IgD-negative memory B cell (primary cell): ENCODE results near the gene TRPM2. TPM values are rescaled to one million over a fixed set of nuclear protein-coding genes. Genes with fewer than 3 reads are reported as not detected.

Source experiments
- H3K27ac Mint-ChIP-seq, 3 donors: one replicate each; pipeline ENCODE4 v1.8.0; 2020 to 2022; ENCODE audit warnings: mild to moderate bottlenecking in 3 of 3, mixed read lengths in 3 of 3, moderate library complexity in 1 of 3
- H3K27me3 Mint-ChIP-seq: one replicate; pipeline ENCODE4 v1.8.0; 2021; ENCODE audit warnings: mixed read lengths
- H3K36me3 Mint-ChIP-seq: one replicate; pipeline ENCODE4 v1.8.0; 2020; ENCODE audit warnings: mild to moderate bottlenecking, mixed read lengths
- H3K4me1 Mint-ChIP-seq, 3 donors: one replicate each; pipeline ENCODE4 v1.8.0; 2020 to 2022; ENCODE audit warnings: mixed read lengths in 3 of 3, mild to moderate bottlenecking in 1 of 3
- H3K4me3 Mint-ChIP-seq, 4 donors: one replicate each; pipeline ENCODE4 v1.8.0; 2020 to 2022; ENCODE audit warnings: mild to moderate bottlenecking in 4 of 4, mixed read lengths in 4 of 4, moderate library complexity in 3 of 4
- H3K9me3 Mint-ChIP-seq, 3 donors: one replicate each; pipeline ENCODE4 v1.8.0; 2020 to 2021; ENCODE audit warnings: mixed read lengths in 3 of 3, mild to moderate bottlenecking in 1 of 3
- polyA plus RNA-seq: library from polyadenylated mRNA; unstranded; fragments of 300-500 nt; fragmentation: Illumina TruSeq; gene quantifications from one replicate; pipeline ENCODE4 v1.2.3, GENCODE V29; 2021

The TRPM2 gene
- polyA plus RNA-seq: 5.1 TPM

DNA sequence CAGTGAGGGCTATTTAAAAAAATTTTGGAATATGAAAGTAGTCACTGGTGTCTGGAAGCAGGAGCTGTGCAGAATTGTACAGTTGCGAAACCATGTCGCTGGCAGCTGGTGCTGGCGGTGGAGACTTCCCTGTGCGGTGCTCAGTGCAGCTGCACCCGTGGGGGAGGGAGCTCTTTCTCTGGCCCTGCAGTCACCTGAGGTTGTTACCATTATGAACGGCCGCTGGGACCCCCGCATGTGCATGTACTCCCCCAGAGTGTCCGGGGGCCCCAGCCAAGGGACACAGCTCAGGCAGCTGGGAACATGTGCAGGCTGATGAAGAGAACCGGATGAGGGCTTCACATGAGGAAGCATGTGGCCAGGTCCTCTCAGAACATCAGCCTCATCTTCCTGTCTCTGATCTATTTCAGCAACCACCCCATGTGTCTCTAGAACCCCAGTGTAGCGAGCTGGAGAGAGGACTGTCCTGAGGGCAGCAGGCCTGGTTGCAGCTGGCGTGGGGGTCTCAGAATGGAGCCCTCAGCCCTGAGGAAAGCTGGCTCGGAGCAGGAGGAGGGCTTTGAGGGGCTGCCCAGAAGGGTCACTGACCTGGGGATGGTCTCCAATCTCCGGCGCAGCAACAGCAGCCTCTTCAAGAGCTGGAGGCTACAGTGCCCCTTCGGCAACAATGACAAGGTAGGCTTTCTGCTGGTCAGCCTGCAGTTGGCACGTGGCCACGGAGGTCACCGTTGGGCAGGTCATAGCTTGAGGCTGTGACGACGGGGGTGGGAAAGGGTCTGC is at the start of gene TRPM2:
TSS of gene TRPM2 (plus strand) at position 431 of the 780 bp plus-strand sequence. CDS start at position 511, 80 bp downstream.
- H3K27ac Mint-ChIP-seq: peak within 1 kb of the TSS; percentile 43 to 84 (median 61)
- peaks cover 29 to 39% (median 35%) of the 10 kb centered on the region in 3 donors for H3K4me1 Mint-ChIP-seq

DNA sequence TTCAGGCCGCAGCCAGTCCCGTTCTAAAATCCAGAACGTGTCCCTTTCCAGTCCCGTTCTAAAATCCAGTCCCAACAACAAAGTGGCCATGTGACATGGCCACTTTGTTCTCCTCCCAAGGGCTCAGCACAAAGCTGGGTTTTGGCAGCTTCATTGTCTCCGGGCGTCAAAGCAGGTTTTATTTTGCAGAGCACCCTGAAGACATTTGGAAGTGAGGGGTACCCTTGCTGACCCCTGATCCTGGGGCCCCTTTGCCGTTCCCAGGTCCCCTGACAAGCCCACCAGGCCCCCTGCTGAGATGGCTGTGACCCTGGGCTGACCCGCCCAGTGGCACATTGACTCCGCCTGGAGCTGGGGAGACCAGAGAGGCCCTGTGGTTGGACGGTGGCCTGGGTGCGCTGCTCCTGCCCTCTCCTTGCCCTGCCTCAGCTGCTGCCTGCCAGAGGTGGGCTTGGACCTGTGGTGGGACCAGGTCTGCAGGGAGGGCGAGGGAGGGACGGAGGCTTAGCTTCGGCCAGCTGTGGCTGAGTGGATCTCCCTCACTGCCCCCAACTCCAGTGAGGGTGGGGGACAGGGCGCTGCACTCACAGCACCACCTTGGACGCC is 49.3 kb upstream of the TRPM2 start:
- peak overlapping the region in 1 of 3 donors; percentile 86 for H3K27ac Mint-ChIP-seq
- peaks cover 1% of the 10 kb centered on the region for H3K27me3 Mint-ChIP-seq
- H3K36me3 Mint-ChIP-seq: no peaks in the 10 kb centered on the region
- peak overlapping the region in 1 of 4 donors; percentile 82 for H3K4me3 Mint-ChIP-seq
- H3K4me1 Mint-ChIP-seq: peaks cover 10 to 34% (median 34%) of the 10 kb centered on the region in 3 donors
- H3K9me3 Mint-ChIP-seq: no peaks in the 10 kb centered on the region

More for the DNA sequence above, at the start of gene TRPM2:
- H3K27me3 Mint-ChIP-seq: peaks cover 13% of the 10 kb centered on the region
- peak within 1 kb of the TSS; percentile 69 to 91 (median 86) for H3K4me3 Mint-ChIP-seq
- H3K36me3 Mint-ChIP-seq: peaks cover 4% of the 10 kb centered on the region
- H3K9me3 Mint-ChIP-seq: no peaks in the 10 kb centered on the region

DNA sequence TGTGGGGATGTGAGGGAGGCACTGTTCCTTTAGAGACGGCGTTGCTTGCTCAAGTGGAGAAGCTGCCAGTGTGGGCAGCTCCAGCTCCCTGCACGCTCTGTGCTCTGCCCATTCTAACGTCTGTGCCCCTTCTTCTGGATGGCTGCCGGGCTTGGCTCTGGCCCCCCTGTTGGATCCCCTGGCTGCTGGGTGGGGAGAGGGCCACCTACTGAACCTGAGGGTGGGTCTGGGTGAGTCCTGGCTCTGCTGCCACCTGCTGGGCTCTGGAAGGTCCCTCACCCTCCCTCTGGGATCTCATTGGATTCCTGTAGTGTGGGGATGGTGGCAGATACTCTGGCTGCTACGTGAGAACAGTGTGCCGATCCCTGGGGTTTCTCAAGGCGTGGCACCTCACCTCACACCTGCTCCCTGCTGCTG is 48.5 kb upstream of the TRPM2 start:
- peaks cover 6 to 31% (median 31%) of the 10 kb centered on the region in 3 donors for H3K4me1 Mint-ChIP-seq
- peak overlapping the region in 2 of 4 donors; percentile 52 to 84 for H3K4me3 Mint-ChIP-seq
- no peaks in the 10 kb centered on the region for H3K9me3 Mint-ChIP-seq

DNA sequence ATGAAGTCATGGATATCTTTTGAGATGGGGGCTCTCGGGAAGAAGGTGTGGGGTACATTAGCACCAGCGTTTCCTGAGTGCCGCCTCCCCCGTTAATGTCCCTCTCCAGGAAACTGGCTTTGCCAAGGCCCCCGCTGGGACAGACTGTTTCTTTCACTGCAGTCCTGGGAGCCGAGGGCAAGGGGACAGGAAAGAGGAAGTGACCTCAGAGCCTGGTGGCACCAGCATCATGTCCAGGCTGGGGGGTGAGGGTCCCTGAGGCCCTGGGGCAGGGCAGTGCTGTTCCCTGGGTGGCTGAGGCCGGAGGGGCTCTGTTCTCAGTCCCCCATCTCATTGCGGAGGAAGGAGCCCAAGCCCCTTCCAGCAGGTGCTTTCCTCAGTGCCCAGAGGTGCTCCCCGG is 47.7 kb upstream of the TRPM2 start:
- Mint-ChIP-seq H3K4me1 (peaks cover 6 to 31% (median 30%) of the 10 kb centered on the region in 3 donors), H3K4me3 (no peak overlapping the region)

More for the DNA sequence above, 48.5 kb upstream of the TRPM2 start:
- Mint-ChIP-seq H3K27ac (peak overlapping the region in 2 of 3 donors; percentile 25 to 70), H3K27me3 (peaks cover 1% of the 10 kb centered on the region), H3K36me3 (no peaks in the 10 kb centered on the region)

DNA sequence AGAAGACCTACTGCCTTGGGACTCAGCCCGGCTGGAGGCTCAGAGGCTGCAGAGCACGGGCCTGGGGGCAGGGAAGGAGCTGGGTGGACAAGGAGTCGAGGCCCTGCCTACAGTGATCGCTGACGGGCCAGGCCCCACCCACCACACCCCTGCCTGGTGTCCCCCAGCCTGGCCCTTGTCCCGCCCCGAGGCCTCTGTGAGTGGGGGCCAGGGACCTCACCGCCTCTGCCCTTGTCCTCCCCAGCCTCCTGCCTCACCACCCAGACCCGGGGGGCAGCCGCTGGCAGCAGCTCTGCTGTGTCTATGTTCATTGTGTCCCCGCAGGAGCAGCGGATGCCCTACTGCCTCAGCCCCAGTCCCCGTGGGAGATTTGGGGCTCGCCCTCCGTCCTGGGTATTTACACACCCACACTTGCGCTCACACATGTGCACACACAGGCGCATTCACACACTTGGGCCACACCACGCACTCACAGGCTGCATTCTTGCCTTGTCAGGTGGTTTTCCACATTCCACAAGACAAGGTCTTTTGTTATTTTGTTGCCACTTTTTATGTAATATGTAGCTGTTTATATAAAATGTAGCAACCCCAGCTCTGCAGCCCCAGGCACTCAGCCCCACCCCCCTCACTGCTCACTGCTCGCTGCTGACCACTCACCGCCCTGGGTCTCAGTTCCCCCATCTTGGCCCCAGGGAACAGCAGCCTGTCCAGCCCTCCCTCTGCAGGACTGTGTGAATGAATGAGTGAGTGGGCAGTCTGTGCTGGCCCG is 46.3 kb upstream of the TRPM2 start:
- peaks cover 6 to 21% (median 20%) of the 10 kb centered on the region in 3 donors for H3K4me1 Mint-ChIP-seq
- H3K27ac Mint-ChIP-seq: peak overlapping the region in 2 of 3 donors; percentile 67 to 82
- peaks cover 5% of the 10 kb centered on the region for H3K36me3 Mint-ChIP-seq
- H3K27me3 Mint-ChIP-seq: no peaks in the 10 kb centered on the region
- H3K9me3 Mint-ChIP-seq: no peaks in the 10 kb centered on the region
- no peak overlapping the region for H3K4me3 Mint-ChIP-seq

More for the DNA sequence above, 47.7 kb upstream of the TRPM2 start:
- H3K9me3 Mint-ChIP-seq: no peaks in the 10 kb centered on the region
- peak overlapping the region in 1 of 3 donors; percentile 16 for H3K27ac Mint-ChIP-seq
- no peaks in the 10 kb centered on the region for H3K36me3 Mint-ChIP-seq
- peaks cover 1% of the 10 kb centered on the region for H3K27me3 Mint-ChIP-seq

DNA sequence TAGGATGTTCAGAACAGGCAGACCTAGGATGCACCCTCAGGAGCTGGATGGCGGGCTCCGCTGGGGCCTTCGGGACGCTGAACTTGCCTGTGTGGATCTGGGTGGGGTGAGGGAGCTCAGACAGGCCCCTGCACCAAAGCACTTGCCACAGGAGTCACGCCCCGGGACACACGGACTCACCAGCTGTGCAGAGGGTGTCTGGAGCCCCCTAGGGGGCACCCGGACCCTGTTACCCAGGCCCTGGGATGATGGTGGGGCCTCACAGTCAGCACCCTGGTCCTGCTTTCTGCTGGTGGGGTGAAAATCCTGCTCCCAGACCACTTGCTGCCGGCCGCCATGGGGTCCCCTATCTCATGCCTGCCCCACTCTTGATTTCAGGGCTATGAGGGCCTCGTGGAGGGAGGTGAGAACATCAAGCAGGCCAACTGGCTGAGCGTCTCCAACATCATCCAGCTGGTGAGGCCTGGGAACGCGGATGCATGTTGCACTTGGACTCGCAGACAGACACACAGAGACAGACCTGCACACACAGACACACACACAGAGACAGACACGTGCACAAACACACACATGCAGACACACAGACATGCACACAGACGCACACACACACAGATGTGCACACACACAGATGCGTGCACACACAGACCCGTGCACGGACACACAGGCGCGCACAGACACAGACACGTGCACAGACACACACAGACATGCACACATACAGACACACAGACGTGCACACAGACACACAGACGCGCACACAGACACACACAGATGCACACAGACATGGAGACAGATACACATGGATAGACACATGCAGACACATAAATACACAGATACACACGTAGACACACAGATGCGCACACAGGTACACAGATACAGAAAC is 42.6 kb upstream of the TRPM2 start:
- peaks cover 5% of the 10 kb centered on the region for H3K36me3 Mint-ChIP-seq
- H3K27ac Mint-ChIP-seq: peak overlapping the region in 1 of 3 donors; percentile 29
- peaks cover 0 to 3% (median 3%) of the 10 kb centered on the region in 3 donors for H3K4me1 Mint-ChIP-seq
- H3K9me3 Mint-ChIP-seq: no peaks in the 10 kb centered on the region
- H3K27me3 Mint-ChIP-seq: no peaks in the 10 kb centered on the region
- peak overlapping the region in 1 of 4 donors; percentile 16 for H3K4me3 Mint-ChIP-seq

DNA sequence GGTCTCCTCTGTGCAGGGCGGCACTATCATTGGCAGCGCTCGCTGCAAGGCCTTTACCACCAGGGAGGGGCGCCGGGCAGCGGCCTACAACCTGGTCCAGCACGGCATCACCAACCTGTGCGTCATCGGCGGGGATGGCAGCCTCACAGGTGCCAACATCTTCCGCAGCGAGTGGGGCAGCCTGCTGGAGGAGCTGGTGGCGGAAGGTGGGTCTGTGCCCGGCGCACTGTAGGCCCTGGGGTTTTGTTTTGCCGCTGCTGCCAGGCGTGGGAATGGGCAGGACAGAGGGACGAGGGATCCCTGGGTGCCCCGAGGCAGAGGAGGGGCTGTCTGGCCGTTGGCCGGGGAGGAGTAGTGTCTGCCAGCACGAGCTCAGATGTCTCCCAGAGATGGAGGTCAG is 41.3 kb upstream of the TRPM2 start:
- H3K27ac Mint-ChIP-seq: peak overlapping the region in 1 of 3 donors; percentile 67

DNA sequence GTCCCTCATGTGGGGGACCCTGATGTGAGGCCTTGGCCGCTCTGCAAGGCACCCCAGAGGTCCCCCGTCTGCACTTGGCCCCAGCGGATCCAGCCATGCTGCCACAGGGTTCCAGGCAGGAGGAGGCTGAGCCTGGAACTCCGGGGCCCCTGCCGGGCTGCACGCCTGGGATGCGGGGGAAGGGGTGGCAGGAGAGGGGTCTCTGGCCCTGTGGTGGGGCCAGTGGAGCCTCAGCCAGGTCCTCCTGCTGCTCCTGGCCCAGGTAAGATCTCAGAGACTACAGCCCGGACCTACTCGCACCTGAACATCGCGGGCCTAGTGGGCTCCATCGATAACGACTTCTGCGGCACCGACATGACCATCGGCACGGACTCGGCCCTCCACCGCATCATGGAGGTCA is 40.7 kb upstream of the TRPM2 start:
- Mint-ChIP-seq H3K36me3 (peaks cover 5% of the 10 kb centered on the region), H3K9me3 (no peaks in the 10 kb centered on the region), H3K27ac (no peak overlapping the region), H3K4me1 (peaks cover 0 to 3% (median 3%) of the 10 kb centered on the region in 3 donors), H3K4me3 (no peak overlapping the region), H3K27me3 (no peaks in the 10 kb centered on the region)

More for the DNA sequence above, 41.3 kb upstream of the TRPM2 start:
- Mint-ChIP-seq H3K4me1 (peaks cover 0 to 3% (median 3%) of the 10 kb centered on the region in 3 donors), H3K4me3 (no peak overlapping the region), H3K27me3 (no peaks in the 10 kb centered on the region), H3K36me3 (peaks cover 5% of the 10 kb centered on the region), H3K9me3 (no peaks in the 10 kb centered on the region)

DNA sequence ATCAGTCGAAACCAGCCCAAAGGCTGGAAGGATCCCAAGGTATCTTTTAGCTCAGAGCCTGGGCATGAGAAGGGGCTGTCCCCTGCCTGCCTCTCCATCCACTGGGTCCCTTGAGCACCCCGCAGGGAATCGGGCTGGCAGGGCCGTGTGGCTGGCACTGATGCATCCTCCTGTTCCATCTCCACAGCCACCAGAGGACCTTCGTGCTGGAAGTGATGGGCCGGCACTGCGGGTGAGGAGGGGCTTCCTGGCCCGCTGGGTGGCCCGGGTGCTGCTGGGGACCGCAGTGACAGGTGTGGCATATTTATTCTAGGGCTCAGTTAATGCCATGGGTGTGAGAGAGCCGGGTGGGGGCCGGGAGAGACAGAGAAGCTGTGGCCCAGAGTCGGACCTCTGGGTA is 40.0 kb upstream of the TRPM2 start:
- Mint-ChIP-seq H3K27ac (no peak overlapping the region), H3K9me3 (no peaks in the 10 kb centered on the region), H3K27me3 (no peaks in the 10 kb centered on the region), H3K4me1 (peaks cover 0 to 3% (median 0%) of the 10 kb centered on the region in 3 donors), H3K36me3 (peaks cover 5% of the 10 kb centered on the region), H3K4me3 (no peak overlapping the region)

DNA sequence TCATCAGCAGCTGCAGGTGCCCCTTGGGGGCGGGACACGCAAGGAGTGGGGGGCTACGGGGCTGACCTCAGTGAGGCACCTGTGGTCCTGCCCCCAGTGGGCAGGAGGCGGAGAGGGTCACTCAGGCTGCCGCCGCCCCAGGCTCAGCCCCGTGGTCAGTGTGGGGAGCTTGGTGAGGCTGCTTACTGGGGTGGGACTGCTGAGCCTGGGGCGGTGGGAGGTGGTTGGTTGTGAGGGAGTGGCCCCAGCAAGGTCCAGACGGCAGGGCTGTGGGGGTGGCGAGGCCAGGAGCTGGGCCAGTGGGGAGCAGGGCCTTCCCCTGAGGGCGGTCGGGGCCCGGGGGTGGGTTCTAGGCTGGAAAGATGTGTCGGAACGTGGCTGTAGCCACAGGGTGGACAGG is 39.3 kb upstream of the TRPM2 start:
- H3K27ac Mint-ChIP-seq: no peak overlapping the region
- peaks cover 0 to 3% (median 0%) of the 10 kb centered on the region in 3 donors for H3K4me1 Mint-ChIP-seq
- H3K9me3 Mint-ChIP-seq: no peaks in the 10 kb centered on the region
- H3K36me3 Mint-ChIP-seq: peaks cover 5% of the 10 kb centered on the region
- no peaks in the 10 kb centered on the region for H3K27me3 Mint-ChIP-seq
- no peak overlapping the region for H3K4me3 Mint-ChIP-seq

DNA sequence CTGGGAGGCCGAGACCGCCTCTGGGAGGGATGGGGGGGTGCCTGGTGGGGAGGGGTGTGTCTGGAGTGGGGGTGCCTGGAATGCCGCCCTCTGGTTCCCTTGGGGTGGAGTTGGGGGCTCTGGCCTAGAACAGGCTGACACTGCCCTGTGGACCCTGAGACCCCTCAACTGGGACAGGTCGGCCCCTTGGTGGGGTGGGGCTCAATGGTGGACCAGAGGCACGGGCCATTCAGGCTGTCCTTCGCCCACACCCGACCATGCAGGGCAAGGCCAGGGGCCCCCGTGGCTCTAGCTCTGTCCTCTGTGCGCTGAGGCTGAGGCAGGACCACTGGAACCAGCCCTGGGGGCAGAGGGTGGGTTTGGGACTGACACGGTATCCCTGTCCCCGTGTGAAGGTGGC is 38.9 kb upstream of the TRPM2 start:
- no peak overlapping the region for H3K4me3 Mint-ChIP-seq

DNA sequence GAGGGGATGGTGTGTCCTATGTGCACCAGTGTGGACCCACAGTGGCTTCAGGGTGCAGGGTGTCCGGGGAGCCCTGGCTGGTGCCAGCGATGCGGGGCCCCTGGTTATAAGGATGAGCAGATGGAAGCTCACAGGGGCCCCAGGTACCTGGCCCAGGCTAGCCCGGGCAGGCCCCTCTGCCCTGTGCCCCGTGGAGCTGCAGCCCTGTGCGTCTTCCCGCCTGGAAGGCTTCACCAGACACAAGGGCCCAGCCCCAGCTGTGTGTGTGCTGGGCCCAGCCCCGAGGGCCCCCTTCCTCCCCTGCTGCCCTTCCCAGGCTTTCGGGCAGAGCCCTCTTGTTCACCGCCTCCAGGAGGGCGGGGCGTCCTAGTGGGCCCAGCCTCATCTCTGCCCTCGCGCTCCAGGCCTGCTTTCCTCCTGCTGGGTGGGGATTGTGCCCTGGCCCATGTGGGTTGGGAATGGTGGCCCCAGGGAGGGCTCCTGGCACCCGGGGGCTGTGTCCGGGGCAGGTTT is 37.7 kb upstream of the TRPM2 start:
- Mint-ChIP-seq H3K36me3 (peaks cover 5% of the 10 kb centered on the region), H3K27me3 (no peaks in the 10 kb centered on the region), H3K27ac (no peak overlapping the region), H3K4me1 (peaks cover 0 to 3% (median 0%) of the 10 kb centered on the region in 3 donors), H3K4me3 (no peak overlapping the region), H3K9me3 (no peaks in the 10 kb centered on the region)

More for the DNA sequence above, 38.9 kb upstream of the TRPM2 start:
- Mint-ChIP-seq H3K27ac (no peak overlapping the region), H3K4me1 (peaks cover 0 to 3% (median 0%) of the 10 kb centered on the region in 3 donors), H3K9me3 (no peaks in the 10 kb centered on the region), H3K36me3 (peaks cover 5% of the 10 kb centered on the region), H3K27me3 (no peaks in the 10 kb centered on the region)

DNA sequence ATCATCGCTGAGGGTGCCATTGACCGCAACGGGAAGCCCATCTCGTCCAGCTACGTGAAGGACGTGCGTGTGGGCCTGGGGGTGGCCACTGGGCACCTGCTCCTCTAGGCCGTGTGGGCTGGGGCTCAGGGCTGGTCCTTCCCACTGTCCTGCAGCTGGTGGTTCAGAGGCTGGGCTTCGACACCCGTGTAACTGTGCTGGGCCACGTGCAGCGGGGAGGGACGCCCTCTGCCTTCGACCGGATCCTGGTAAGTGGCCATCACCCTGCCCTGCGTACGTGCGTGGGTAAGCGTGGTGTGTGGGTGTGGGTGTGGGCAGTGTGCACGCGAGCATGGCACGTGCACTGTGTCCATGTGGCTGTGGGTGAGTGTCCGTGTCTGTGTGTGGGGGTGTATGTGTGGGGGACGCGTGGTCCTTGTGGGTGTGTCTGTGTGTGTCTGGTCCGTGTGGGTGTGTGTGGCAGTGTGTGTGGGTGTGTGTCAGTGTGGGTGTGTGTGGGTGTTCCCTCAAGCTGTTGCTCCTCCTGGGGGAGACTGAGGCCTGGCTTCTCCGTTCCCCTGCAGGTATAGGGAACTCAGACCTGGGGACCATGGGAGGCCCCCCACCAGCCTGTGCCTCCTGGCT is 37.0 kb upstream of the TRPM2 start:
- H3K27ac Mint-ChIP-seq: no peak overlapping the region
- H3K4me3 Mint-ChIP-seq: no peak overlapping the region
- H3K9me3 Mint-ChIP-seq: no peaks in the 10 kb centered on the region
- no peaks in the 10 kb centered on the region for H3K27me3 Mint-ChIP-seq
- H3K36me3 Mint-ChIP-seq: no peaks in the 10 kb centered on the region
- H3K4me1 Mint-ChIP-seq: no peaks in the 10 kb centered on the region
